GM21529 (cell line): ENCODE data around the gene SLC35G1.
A peak's percentile ranks its signal among the peaks of the same experiment; 100 is the strongest.

Experiments used
- ATAC-seq: cut with Tn5 transposase; IDR thresholded peaks from one replicate; pipeline ENCODE4 v1.9.1; 2021; ENCODE audit not compliant: unreplicated experiment

SLC35G1 gene

GRCh38 chr10:93893646-93894515 lies at the start of gene SLC35G1:
Gene SLC35G1 (plus strand): TSS chr10:93893978. CDS start chr10:93894034, 56 bp downstream.
- peak; percentile 87 for ATAC-seq

GRCh38 chr10:93844979-93845626 lies 48.7 kb upstream of the SLC35G1 start:
- no peak for ATAC-seq

GRCh38 chr10:93849593-93849992 lies 44.2 kb upstream of the SLC35G1 start:
- no peak for ATAC-seq

- ATAC-seq, result no peak
These were observed 43.5 kb upstream of the SLC35G1 start for GRCh38 chr10:93850031-93851015.

GRCh38 chr10:93851169-93851568 lies 42.6 kb upstream of the SLC35G1 start:
- ATAC-seq, result no peak

GRCh38 chr10:93852476-93853095 lies 41.2 kb upstream of the SLC35G1 start:
- peak; percentile 44 for ATAC-seq

- ATAC-seq, result no peak
These were observed 38.8 kb upstream of the SLC35G1 start for GRCh38 chr10:93854975-93855374.

- no peak for ATAC-seq
These were observed 37.2 kb upstream of the SLC35G1 start for GRCh38 chr10:93856349-93857145.

- ATAC-seq, result no peak
These were observed 34.6 kb upstream of the SLC35G1 start for GRCh38 chr10:93859049-93859655.

GRCh38 chr10:93861825-93862224 lies 32.0 kb upstream of the SLC35G1 start:
- ATAC-seq, result no peak

- no peak for ATAC-seq
These were observed 27.9 kb upstream of the SLC35G1 start for GRCh38 chr10:93865794-93866425.

- no peak for ATAC-seq
These were observed 26.3 kb upstream of the SLC35G1 start for GRCh38 chr10:93867525-93867924.

GRCh38 chr10:93871671-93872204 lies 22.0 kb upstream of the SLC35G1 start:
- no peak for ATAC-seq

- no peak for ATAC-seq
These were observed 21.2 kb upstream of the SLC35G1 start for GRCh38 chr10:93872375-93873158.

- no peak for ATAC-seq
These were observed 20.2 kb upstream of the SLC35G1 start for GRCh38 chr10:93873420-93874115.

GRCh38 chr10:93874309-93875031 lies 19.3 kb upstream of the SLC35G1 start:
- no peak for ATAC-seq

- no peak for ATAC-seq
These were observed 18.8 kb upstream of the SLC35G1 start for GRCh38 chr10:93875032-93875358.
